GM21360 (cell line): ENCODE measurements around the gene TNFRSF12A.
A peak's percentile ranks its signal among the peaks of the same experiment; 100 is the strongest.

Experiments used
- ATAC-seq: cut with Tn5 transposase; IDR thresholded peaks from one replicate; pipeline ENCODE4 v1.9.1; 2021; ENCODE audit warnings: mild to moderate bottlenecking, moderate library complexity; ENCODE audit not compliant: unreplicated experiment

Gene TNFRSF12A

GRCh38 chr16:2985893-2986355 lies 34.2 kb upstream of the TNFRSF12A start:
- no peak for ATAC-seq

- no peak for ATAC-seq
Observed at GRCh38 chr16:2986623-2987188, 33.5 kb upstream of the TNFRSF12A start.

- ATAC-seq: no peak
Observed at GRCh38 chr16:2987286-2987685, 32.9 kb upstream of the TNFRSF12A start.

GRCh38 chr16:2987833-2988232 lies 32.3 kb upstream of the TNFRSF12A start:
- no peak for ATAC-seq

GRCh38 chr16:2988590-2989099 lies 31.5 kb upstream of the TNFRSF12A start:
- ATAC-seq: no peak

- no peak for ATAC-seq
Observed at GRCh38 chr16:2990891-2991290, 29.3 kb upstream of the TNFRSF12A start.

- no peak for ATAC-seq
Observed at GRCh38 chr16:2991566-2992261, 28.5 kb upstream of the TNFRSF12A start.

- ATAC-seq: no peak
Observed at GRCh38 chr16:2992383-2993081, 27.6 kb upstream of the TNFRSF12A start.

GRCh38 chr16:2996298-2996697 lies 23.9 kb upstream of the TNFRSF12A start:
- ATAC-seq: no peak

- no peak for ATAC-seq
Observed at GRCh38 chr16:2999929-3000328, 20.2 kb upstream of the TNFRSF12A start.

- no peak for ATAC-seq
Observed at GRCh38 chr16:3000540-3000939, 19.6 kb upstream of the TNFRSF12A start.

- ATAC-seq: no peak
Observed at GRCh38 chr16:3001316-3001715, 18.9 kb upstream of the TNFRSF12A start.

- ATAC-seq: peak; percentile 91
Observed at GRCh38 chr16:3003582-3004270, 16.4 kb upstream of the TNFRSF12A start.

GRCh38 chr16:3004319-3004718 lies 15.8 kb upstream of the TNFRSF12A start:
- ATAC-seq: peak; percentile 8

- no peak for ATAC-seq
Observed at GRCh38 chr16:3004781-3005284, 15.3 kb upstream of the TNFRSF12A start.

- no peak for ATAC-seq
Observed at GRCh38 chr16:3007059-3007956, 12.9 kb upstream of the TNFRSF12A start.

- ATAC-seq: no peak
Observed at GRCh38 chr16:3007957-3008689, 12.0 kb upstream of the TNFRSF12A start.

GRCh38 chr16:3008690-3009037 lies 11.5 kb upstream of the TNFRSF12A start:
- ATAC-seq: no peak

GRCh38 chr16:3009568-3010390 lies 10.4 kb upstream of the TNFRSF12A start:
- ATAC-seq: no peak
